ENCODE measurements around the gene JARID2.

DNA sequence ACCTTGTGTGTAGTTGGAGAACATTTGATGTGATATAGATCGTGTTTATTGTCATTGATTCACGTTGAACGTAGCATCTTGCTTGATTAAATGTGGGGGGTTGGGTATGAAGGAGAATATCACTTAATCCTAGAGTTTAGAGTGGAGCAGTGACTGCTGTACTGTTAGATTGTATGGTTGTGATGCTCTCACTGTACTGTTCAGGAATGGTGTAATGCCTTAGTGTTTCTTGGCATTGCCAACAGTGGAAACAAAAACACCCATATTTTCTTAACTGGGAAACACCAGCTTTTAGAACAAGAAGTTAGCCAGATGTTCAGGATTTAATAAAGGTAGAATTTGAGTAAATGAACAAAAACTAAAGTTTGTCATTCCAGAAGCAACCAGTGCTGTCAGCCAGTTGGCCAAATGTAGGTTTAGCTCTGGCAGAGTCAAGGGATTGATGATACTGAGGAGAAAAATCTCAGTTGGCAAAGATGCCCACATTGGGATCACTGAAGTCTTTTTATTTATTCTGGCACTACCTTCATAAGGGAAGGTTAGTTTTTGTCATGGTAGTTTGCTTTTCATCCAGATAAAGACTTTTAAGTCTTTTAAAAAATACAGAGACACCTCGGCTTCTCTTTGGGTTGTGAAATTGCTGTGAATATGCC, 129.9 kb downstream of the JARID2 start:
- TF ChIP-seq, protein P1, sequence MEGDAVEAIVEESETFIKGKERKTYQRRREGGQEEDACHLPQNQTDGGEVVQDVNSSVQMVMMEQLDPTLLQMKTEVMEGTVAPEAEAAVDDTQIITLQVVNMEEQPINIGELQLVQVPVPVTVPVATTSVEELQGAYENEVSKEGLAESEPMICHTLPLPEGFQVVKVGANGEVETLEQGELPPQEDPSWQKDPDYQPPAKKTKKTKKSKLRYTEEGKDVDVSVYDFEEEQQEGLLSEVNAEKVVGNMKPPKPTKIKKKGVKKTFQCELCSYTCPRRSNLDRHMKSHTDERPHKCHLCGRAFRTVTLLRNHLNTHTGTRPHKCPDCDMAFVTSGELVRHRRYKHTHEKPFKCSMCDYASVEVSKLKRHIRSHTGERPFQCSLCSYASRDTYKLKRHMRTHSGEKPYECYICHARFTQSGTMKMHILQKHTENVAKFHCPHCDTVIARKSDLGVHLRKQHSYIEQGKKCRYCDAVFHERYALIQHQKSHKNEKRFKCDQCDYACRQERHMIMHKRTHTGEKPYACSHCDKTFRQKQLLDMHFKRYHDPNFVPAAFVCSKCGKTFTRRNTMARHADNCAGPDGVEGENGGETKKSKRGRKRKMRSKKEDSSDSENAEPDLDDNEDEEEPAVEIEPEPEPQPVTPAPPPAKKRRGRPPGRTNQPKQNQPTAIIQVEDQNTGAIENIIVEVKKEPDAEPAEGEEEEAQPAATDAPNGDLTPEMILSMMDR (IDR thresholded peaks at IDR 0.05; ENCODE audit: low read depth, low read length, missing input control) = no peak
- TF ChIP-seq TAF1 (conservative IDR thresholded peaks at IDR 0.05) (no peak), NR2F2 (IDR thresholded peaks at IDR 0.05) (no peak), RAD21 (IDR thresholded peaks at IDR 0.05) (no peak), RXRA (IDR thresholded peaks at IDR 0.05) (no peak), YY1 (IDR thresholded peaks at IDR 0.05) (no peak)

All from liver (tissue), 3 donors.